ENCODE data around the gene KIF4A. TPM values are rescaled to one million over a fixed set of nuclear protein-coding genes. Genes with fewer than 3 reads are reported as not detected.

Gene KIF4A
- total and polyA plus RNA-seq, 9 of the 15 experiments (the other 6 are each of a cell fraction or from before 2014, with no cell fraction given), result 13.0 to 42.7 (median 35.9) TPM

DNA sequence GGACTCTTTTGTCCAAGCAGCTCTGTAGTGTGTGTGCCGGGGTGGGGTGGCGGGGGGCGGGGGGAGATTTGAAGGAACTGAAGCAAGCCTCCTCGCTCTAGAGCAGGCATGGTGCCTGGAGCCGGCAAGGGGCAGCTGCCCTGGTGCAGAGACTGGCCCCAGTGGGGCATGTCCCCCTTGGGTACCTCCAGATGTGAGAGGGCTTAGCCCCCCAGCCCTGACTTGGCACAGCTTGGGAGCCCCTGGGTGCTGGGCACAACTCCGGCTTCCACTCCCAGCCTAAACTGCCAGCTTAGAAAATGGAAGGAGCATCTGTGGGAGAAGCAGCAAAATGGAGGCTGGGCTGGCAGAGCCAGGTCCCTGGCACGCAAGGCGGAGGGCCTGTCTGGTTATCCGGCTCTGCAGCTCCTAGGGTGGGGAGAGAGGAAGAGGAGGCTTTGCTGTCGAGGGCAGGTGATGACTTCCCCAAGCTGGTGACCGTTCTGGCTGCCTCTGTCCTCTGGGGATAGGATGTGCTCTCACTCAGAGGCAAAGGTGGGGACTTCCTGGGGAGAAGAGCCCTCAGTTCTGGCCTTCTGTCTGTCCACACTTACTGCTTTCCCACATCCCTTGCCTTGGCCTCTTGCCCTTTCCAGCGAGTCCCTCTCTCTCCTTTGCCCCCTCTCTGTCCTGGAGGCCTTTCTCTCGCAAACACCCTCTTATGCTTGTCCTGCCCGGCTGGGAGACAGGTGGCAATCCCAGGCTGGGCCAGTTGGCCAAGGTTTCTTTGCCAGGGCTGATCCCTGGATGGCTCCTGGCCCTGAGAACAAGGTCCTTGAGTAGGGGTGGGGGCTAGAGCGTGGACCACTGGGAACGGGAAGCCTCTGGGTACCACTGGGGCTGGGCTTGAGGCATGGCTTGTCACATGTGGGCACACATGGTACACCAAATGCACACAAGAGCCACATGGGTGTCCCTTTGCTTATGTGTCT lies 156.8 kb downstream of the KIF4A start (continued):
- TF ChIP-seq, protein P1, sequence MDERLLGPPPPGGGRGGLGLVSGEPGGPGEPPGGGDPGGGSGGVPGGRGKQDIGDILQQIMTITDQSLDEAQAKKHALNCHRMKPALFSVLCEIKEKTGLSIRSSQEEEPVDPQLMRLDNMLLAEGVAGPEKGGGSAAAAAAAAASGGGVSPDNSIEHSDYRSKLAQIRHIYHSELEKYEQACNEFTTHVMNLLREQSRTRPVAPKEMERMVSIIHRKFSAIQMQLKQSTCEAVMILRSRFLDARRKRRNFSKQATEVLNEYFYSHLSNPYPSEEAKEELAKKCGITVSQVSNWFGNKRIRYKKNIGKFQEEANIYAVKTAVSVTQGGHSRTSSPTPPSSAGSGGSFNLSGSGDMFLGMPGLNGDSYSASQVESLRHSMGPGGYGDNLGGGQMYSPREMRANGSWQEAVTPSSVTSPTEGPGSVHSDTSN (CRISPR knock-in tag; IDR thresholded peaks at IDR 0.05; ENCODE audit: low read depth), result no peak
- TF ChIP-seq, protein P1 (tag; conservative IDR thresholded peaks at IDR 0.05; ENCODE audit: low read depth), result no peak
- no peak for TF ChIP-seq NR2F6 (CRISPR knock-in tag; IDR thresholded peaks at IDR 0.05)

DNA sequence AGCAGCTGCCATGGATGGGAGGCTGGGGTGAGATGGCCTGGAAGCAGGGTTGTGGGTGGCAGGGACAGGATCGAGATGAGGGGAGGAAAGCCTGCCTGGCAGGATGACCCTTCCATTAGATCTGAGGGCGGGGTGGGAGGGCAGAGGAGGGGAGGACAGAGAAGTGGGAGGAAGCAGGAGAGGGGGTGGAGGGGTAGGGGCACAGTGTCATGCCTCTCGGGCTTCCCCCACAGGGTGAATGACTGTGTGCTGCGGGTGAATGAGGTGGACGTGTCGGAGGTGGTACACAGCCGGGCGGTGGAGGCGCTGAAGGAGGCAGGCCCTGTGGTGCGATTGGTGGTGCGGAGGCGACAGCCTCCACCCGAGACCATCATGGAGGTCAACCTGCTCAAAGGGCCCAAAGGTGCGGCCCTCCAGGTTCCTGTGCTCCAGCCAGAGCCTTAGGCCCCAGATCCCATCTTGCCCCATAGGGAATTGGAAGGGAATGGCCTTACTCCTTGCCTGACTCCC lies 159.6 kb downstream of the KIF4A start:
- Histone ChIP-seq H3K36me3 (ENCODE audit: control insufficient read depth, insufficient read depth, low read length) (no peaks in the 10 kb centered on the region), H2AFZ (ENCODE audit: low read depth, low read length) (no peak overlapping the region), H4K20me1 (replicated peaks; ENCODE audit: control insufficient read depth, insufficient read depth, low read length) (0 out of 2 replicates have a peak, but pooled peaks cover 6% of the 10 kb centered on the region), H3K9me1 (ENCODE audit: control insufficient read depth, insufficient read depth, low read length) (no peaks in the 10 kb centered on the region), H3K4me1 (replicated peaks in 1 of 2; ENCODE audit: control insufficient read depth in 2 of 2, insufficient read depth in 2 of 2, low read length in 2 of 2) (peaks cover 0 to 11% of the 10 kb centered on the region in 2 experiments; a peak in 3 of 5 replicates), H3K9ac (ENCODE audit: insufficient read depth in 1 of 2, low read depth in 2 of 2, low read length in 2 of 2) (no peak overlapping the region), H3K4me2 (ENCODE audit: insufficient read depth, low read length) (no peak overlapping the region), H3K27me3 (ENCODE audit: control insufficient read depth in 2 of 2, insufficient read depth in 2 of 2, low read length in 2 of 2) (peaks cover 0 to 27% of the 10 kb centered on the region in 2 experiments; a peak in 2 of 5 replicates), H3K9me3 (replicated peaks; ENCODE audit: control insufficient read depth, insufficient read depth, low read depth, low read length) (no peaks in the 10 kb centered on the region), H3K4me3 (no peak overlapping the region), H3K79me2 (ENCODE audit: control insufficient read depth, insufficient read depth, low read length) (no peaks in the 10 kb centered on the region), H3K27ac (ENCODE audit: extremely low read depth, low read depth, low read length) (no peak overlapping the region)
- DNase-seq (ENCODE audit: extremely low read depth in 1 of 4, low spot score in 3 of 4) (no peak), ATAC-seq (no peak), FAIRE-seq (no peak)
- no TSS peak for BruUV-seq (replicated peaks)
- intact Hi-C loops (cut with micrococcal nuclease), result no loop called here
- in situ Hi-C loops (cut with MboI), result no loop called here
- CTCF ChIA-PET (ENCODE audit: low intra/inter-chr PET ratio), result no interaction called here
- 19% methylated on average over 8 of the region's 14 CpGs for WGBS (ENCODE audit: insufficient coverage, low coverage, missing lambda C conversion rate)
- POLR2A ChIA-PET, result no interaction called here
- TF ChIP-seq ZNF347 (CRISPR knock-in tag; IDR thresholded peaks at IDR 0.05; ENCODE audit: low read depth) (no peak), XRCC3 (IDR thresholded peaks at IDR 0.05) (no peak), CTBP1 (IDR thresholded peaks at IDR 0.05; ENCODE audit: borderline replicate concordance) (no peak), NRF1 (conservative IDR thresholded peaks at IDR 0.05 in 1 of 2, IDR thresholded peaks at IDR 0.05 in 1 of 2) (no peak), SREBF2 (CRISPR knock-in tag; IDR thresholded peaks at IDR 0.05) (no peak), ETV5 (CRISPR knock-in tag; IDR thresholded peaks at IDR 0.05; ENCODE audit: low read depth) (no peak), NUFIP1 (IDR thresholded peaks at IDR 0.05; ENCODE audit: partially characterized antibody) (no peak), ZNF695 (CRISPR knock-in tag; IDR thresholded peaks at IDR 0.05) (no peak), ZNF766 (CRISPR knock-in tag; conservative IDR thresholded peaks at IDR 0.05) (no peak), NFE2 (IDR thresholded peaks at IDR 0.05; ENCODE audit: low read depth) (no peak)
- TF ChIP-seq, protein P2, sequence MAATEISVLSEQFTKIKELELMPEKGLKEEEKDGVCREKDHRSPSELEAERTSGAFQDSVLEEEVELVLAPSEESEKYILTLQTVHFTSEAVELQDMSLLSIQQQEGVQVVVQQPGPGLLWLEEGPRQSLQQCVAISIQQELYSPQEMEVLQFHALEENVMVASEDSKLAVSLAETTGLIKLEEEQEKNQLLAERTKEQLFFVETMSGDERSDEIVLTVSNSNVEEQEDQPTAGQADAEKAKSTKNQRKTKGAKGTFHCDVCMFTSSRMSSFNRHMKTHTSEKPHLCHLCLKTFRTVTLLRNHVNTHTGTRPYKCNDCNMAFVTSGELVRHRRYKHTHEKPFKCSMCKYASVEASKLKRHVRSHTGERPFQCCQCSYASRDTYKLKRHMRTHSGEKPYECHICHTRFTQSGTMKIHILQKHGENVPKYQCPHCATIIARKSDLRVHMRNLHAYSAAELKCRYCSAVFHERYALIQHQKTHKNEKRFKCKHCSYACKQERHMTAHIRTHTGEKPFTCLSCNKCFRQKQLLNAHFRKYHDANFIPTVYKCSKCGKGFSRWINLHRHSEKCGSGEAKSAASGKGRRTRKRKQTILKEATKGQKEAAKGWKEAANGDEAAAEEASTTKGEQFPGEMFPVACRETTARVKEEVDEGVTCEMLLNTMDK (IDR thresholded peaks at IDR 0.05; ENCODE audit: borderline replicate concordance, insufficient read depth, low read depth, low read length, poor library complexity, severe bottlenecking), result no peak
- TF ChIP-seq, protein P3, sequence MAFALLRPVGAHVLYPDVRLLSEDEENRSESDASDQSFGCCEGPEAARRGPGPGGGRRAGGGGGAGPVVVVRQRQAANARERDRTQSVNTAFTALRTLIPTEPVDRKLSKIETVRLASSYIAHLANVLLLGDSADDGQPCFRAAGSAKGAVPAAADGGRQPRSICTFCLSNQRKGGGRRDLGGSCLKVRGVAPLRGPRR (CRISPR knock-in tag; IDR thresholded peaks at IDR 0.05), result no peak

Data from K562 (cell line).